ENCODE results near the gene MYBPC2. TPM values are rescaled to one million over a fixed set of nuclear protein-coding genes. Genes with fewer than 3 reads are reported as not detected.

Gene MYBPC2
- total and polyA plus RNA-seq, 2 donors (not counting 1 experiment from before 2014, with no cell fraction given): 1.1 to 1.7 TPM

GRCh38 chr19:50479761-50480251, 47.1 kb downstream of the MYBPC2 start:
- POLR2A ChIA-PET: no interaction called here
- ATAC-seq (ENCODE audit: low read depth) (no peak), DNase-seq (no peak)
- H3K4me3 ChIP-seq (ENCODE audit: control extremely low read depth in 1 of 5, extremely low read depth in 1 of 5, insufficient read depth in 1 of 5, low read depth in 2 of 5, low read length in 4 of 5): no peak overlapping the region
- Mint-ChIP-seq H3K27ac (no peak overlapping the region), H3K4me3 (no peak overlapping the region), H3K9me3 (ENCODE audit: insufficient read depth) (no peaks in the 10 kb centered on the region), H3K4me1 (peaks cover 29% of the 10 kb centered on the region), H3K27me3 (no peaks in the 10 kb centered on the region)
- H3K79me2 ChIP-seq (ENCODE audit: control insufficient read depth, insufficient read depth, low read length): peaks cover 45% of the 10 kb centered on the region
- peaks cover 14 to 23% of the 10 kb centered on the region in 2 donors for H3K4me1 ChIP-seq (ENCODE audit: control insufficient read depth in 2 of 2, insufficient read depth in 2 of 2, low read length in 2 of 2)
- peaks cover 0 to 50% of the 10 kb centered on the region in 2 experiments for H3K36me3 ChIP-seq (replicated peaks in 1 of 2; ENCODE audit: control extremely low read depth in 1 of 2, control insufficient read depth in 1 of 2, extremely low read depth in 1 of 2, insufficient read depth in 2 of 2, low read length in 1 of 2)
- H4K20me1 ChIP-seq (ENCODE audit: control insufficient read depth, insufficient read depth, low read length, poor library complexity, severe bottlenecking): peaks cover 49% of the 10 kb centered on the region
- peaks cover 0 to 11% (median 0%) of the 10 kb centered on the region in 3 donors for H3K9me3 ChIP-seq (ENCODE audit: control extremely low read depth in 1 of 3, control insufficient read depth in 2 of 3, insufficient read depth in 1 of 3, low read length in 2 of 3)
- H3K9ac ChIP-seq (ENCODE audit: low read length): no peak overlapping the region
- CTCF ChIA-PET: interaction anchor here (1.1 kb wide), 1 partner anchor 140 kb away, joined by 3 read pairs; no protein-coding TSS in a partner anchor
- TF ChIP-seq EZH2 (IDR thresholded peaks at IDR 0.05; ENCODE audit: borderline replicate concordance, insufficient read depth, low read depth, low read length, poor library complexity, severe bottlenecking) (no peak), CTCF (IDR thresholded peaks at IDR 0.05) (no peak)
- H3K4me2 ChIP-seq (replicated peaks; ENCODE audit: low read depth, low read length, poor library complexity, severe bottlenecking): no peak overlapping the region
- H2AFZ ChIP-seq (ENCODE audit: insufficient read depth, low read depth, low read length, poor library complexity, severe bottlenecking): no peak overlapping the region
- 98% methylated on average over 12 of the region's 16 CpGs for WGBS (ENCODE audit: insufficient coverage)
- H3K27ac ChIP-seq (ENCODE audit: low read length in 2 of 2): no peak overlapping the region
- no peaks in the 10 kb centered on the region for H3K27me3 ChIP-seq (replicated peaks in 1 of 4; ENCODE audit: control extremely low read depth in 1 of 4, control insufficient read depth in 3 of 4, insufficient read depth in 4 of 4, low read length in 3 of 4)
- intact Hi-C loops (cut with micrococcal nuclease): no loop called here

- no peak overlapping the region for H3K4me2 ChIP-seq (replicated peaks; ENCODE audit: low read depth, low read length, poor library complexity, severe bottlenecking)
- TF ChIP-seq CTCF (IDR thresholded peaks at IDR 0.05) (no peak), EZH2 (IDR thresholded peaks at IDR 0.05; ENCODE audit: borderline replicate concordance, insufficient read depth, low read depth, low read length, poor library complexity, severe bottlenecking) (no peak)
- peaks cover 0 to 7% (median 0%) of the 10 kb centered on the region in 3 donors for H3K9me3 ChIP-seq (ENCODE audit: control extremely low read depth in 1 of 3, control insufficient read depth in 2 of 3, insufficient read depth in 1 of 3, low read length in 2 of 3)
- peaks cover 0 to 53% of the 10 kb centered on the region in 2 experiments for H3K36me3 ChIP-seq (replicated peaks in 1 of 2; ENCODE audit: control extremely low read depth in 1 of 2, control insufficient read depth in 1 of 2, extremely low read depth in 1 of 2, insufficient read depth in 2 of 2, low read length in 1 of 2)
- Mint-ChIP-seq H3K27ac (no peak overlapping the region), H3K27me3 (no peaks in the 10 kb centered on the region), H3K4me1 (peaks cover 26% of the 10 kb centered on the region), H3K9me3 (ENCODE audit: insufficient read depth) (no peaks in the 10 kb centered on the region), H3K4me3 (no peak overlapping the region)
- peaks cover 52% of the 10 kb centered on the region for H4K20me1 ChIP-seq (ENCODE audit: control insufficient read depth, insufficient read depth, low read length, poor library complexity, severe bottlenecking)
- H3K4me1 ChIP-seq (ENCODE audit: control insufficient read depth in 2 of 2, insufficient read depth in 2 of 2, low read length in 2 of 2): peaks cover 14 to 23% of the 10 kb centered on the region in 2 donors
- H3K4me3 ChIP-seq (ENCODE audit: control extremely low read depth in 1 of 5, extremely low read depth in 1 of 5, insufficient read depth in 1 of 5, low read depth in 2 of 5, low read length in 4 of 5): no peak overlapping the region
- H3K27me3 ChIP-seq (replicated peaks in 1 of 4; ENCODE audit: control extremely low read depth in 1 of 4, control insufficient read depth in 3 of 4, insufficient read depth in 4 of 4, low read length in 3 of 4): no peaks in the 10 kb centered on the region
- WGBS (ENCODE audit: insufficient coverage): 92% methylated on average over 31 of the region's 37 CpGs
- no peak overlapping the region for H3K9ac ChIP-seq (ENCODE audit: low read length)
- H3K79me2 ChIP-seq (ENCODE audit: control insufficient read depth, insufficient read depth, low read length): peaks cover 45% of the 10 kb centered on the region
- ATAC-seq (ENCODE audit: low read depth) (no peak), DNase-seq (no peak)
- H3K27ac ChIP-seq (ENCODE audit: low read length in 2 of 2): no peak overlapping the region
- H2AFZ ChIP-seq (ENCODE audit: insufficient read depth, low read depth, low read length, poor library complexity, severe bottlenecking): no peak overlapping the region
- CTCF ChIA-PET: no interaction called here
- intact Hi-C loops (cut with micrococcal nuclease): no loop called here
- POLR2A ChIA-PET: no interaction called here
Observed at GRCh38 chr19:50480281-50481111, 47.8 kb downstream of the MYBPC2 start.

Data from B cell (primary cell).